Lung (tissue), 12 donors: ENCODE measurements around the gene RIMKLB. TPM values are rescaled to one million over a fixed set of nuclear protein-coding genes. Genes with fewer than 3 reads are reported as not detected.

Source experiments
- ATAC-seq: fragments of 200-7000 bp; cut with Tn5 transposase; one replicate; pipeline ENCODE4 v1.9.1; 2020; ENCODE audit warnings: moderate number of reproducible peaks; ENCODE audit not compliant: insufficient read depth, low FRiP score
- DNase-seq, 3 donors: peaks; one replicate each; pipeline ENCODE4 v3.0.0-alpha.2; 2013 to 2017
- H3K27ac ChIP-seq, 2 donors: one replicate each; pipeline ENCODE4 v1.5.1; 2013; ENCODE audit warnings: mild to moderate bottlenecking in 2 of 2, moderate library complexity in 2 of 2, control low read depth in 1 of 2, inconsistent platforms in 1 of 2, low read depth in 1 of 2, low read length in 1 of 2
- H3K27me3 ChIP-seq, 3 donors: one replicate each; pipeline ENCODE4 v1.5.1; 2013; ENCODE audit warnings: low read length in 2 of 3; ENCODE audit not compliant: control insufficient read depth in 3 of 3, insufficient read depth in 3 of 3
- H3K36me3 ChIP-seq, 4 donors: one replicate each; pipeline ENCODE4 v1.5.1; 2013; ENCODE audit warnings: low read length in 4 of 4, mild to moderate bottlenecking in 1 of 4, moderate library complexity in 1 of 4; ENCODE audit not compliant: control insufficient read depth in 4 of 4, insufficient read depth in 4 of 4
- H3K4me1 ChIP-seq, 5 donors: one replicate each; pipeline ENCODE4 v1.5.1; 2013; ENCODE audit warnings: low read length in 5 of 5, mild to moderate bottlenecking in 2 of 5, moderate library complexity in 1 of 5; ENCODE audit not compliant: control insufficient read depth in 5 of 5, insufficient read depth in 5 of 5
- H3K4me3 ChIP-seq: one replicate; pipeline ENCODE4 v1.5.1; 2013; ENCODE audit warnings: mild to moderate bottlenecking, control low read depth, moderate library complexity
- H3K9ac ChIP-seq, 2 donors: one replicate each; pipeline ENCODE4 v1.5.1; 2013; ENCODE audit warnings: low read length in 2 of 2, control low read depth in 1 of 2; ENCODE audit not compliant: insufficient read depth in 1 of 2
- H3K9me3 ChIP-seq, 4 donors: one replicate each; pipeline ENCODE4 v1.5.1; 2013; ENCODE audit warnings: low read length in 3 of 4, mild to moderate bottlenecking in 1 of 4, moderate library complexity in 1 of 4; ENCODE audit not compliant: control insufficient read depth in 4 of 4, insufficient read depth in 3 of 4
- CTCF ChIP-seq: IDR thresholded peaks from 2 replicates; pipeline ENCODE4 v1.5.1; 2012; ENCODE audit warnings: mild to moderate bottlenecking; ENCODE audit errors: control extremely low read depth, extremely low read depth
- WGBS, 2 donors: extraction: QIAGEN DNeasy Blood & Tissue Kit; methylation state at CpG; one replicate each; pipeline ENCODE4 v1.1.7; 2013; 5-methylcytosine and 5-hydroxymethylcytosine counted together
- polyA plus RNA-seq, 2 donors: library from polyadenylated mRNA; stranded (reverse); fragments of 200-250 nt; gene quantifications; one replicate each; pipeline ENCODE4 v1.2.1, GENCODE V29; 2013
- total RNA-seq, 2 donors: library from RNA; depleted of rRNA in 1 of 2; stranded (reverse); fragments of >200 nt in 1 of 2; gene quantifications; one replicate each; pipeline ENCODE4 v1.2.1, GENCODE V29; 2014 to 2021
- donor health status: control.
- donor health status: control.
- donor health status: Bipolar disorder and iron deficiency.
- donor health status: healthy.
- donor health status: DM: yes; HTN: yes; CAD: no.

Gene RIMKLB
- total and polyA plus RNA-seq, 4 donors = 19.9 to 95.1 (median 35.7) TPM

- no peak overlapping the region for H3K4me3 ChIP-seq
- ATAC-seq (no peak), DNase-seq (no peak)
- TF ChIP-seq CTCF = no peak
- H3K27me3 ChIP-seq = no peaks in the 10 kb centered on the region
- no peaks in the 10 kb centered on the region for H3K36me3 ChIP-seq
- H3K9me3 ChIP-seq = no peaks in the 10 kb centered on the region
- no peak overlapping the region for H3K9ac ChIP-seq
- no peaks in the 10 kb centered on the region for H3K4me1 ChIP-seq
- WGBS, 2 donors = 88 to 91% methylated on average over 9 of the region's 9 CpGs
- no peak overlapping the region for H3K27ac ChIP-seq
These were observed 133.3 kb downstream of the RIMKLB start for GRCh38 chr12:8831116-8831515.

GRCh38 chr12:8832500-8832899 lies 134.7 kb downstream of the RIMKLB start:
- WGBS, 2 donors = 86% methylated on average over 6 of the region's 6 CpGs
- no peak for DNase-seq
- ATAC-seq = no peak
- Histone ChIP-seq H3K27ac (no peak overlapping the region), H3K4me1 (no peaks in the 10 kb centered on the region), H3K9ac (no peak overlapping the region), H3K36me3 (no peaks in the 10 kb centered on the region), H3K4me3 (no peak overlapping the region), H3K27me3 (no peaks in the 10 kb centered on the region), H3K9me3 (no peaks in the 10 kb centered on the region)
- TF ChIP-seq CTCF = no peak

Other genes starting within 250 kb of the RIMKLB start
- gene CLEC6A, start 242.0 kb upstream of the RIMKLB start, total RNA-seq = 1 to 10 TPM in 1 of 2 donors, under 1 TPM in 1; 0.31 to 1.1 TPM
- 1 to 10 TPM in 1 of 2 donors, under 1 TPM in 1; 0.20 to 2.0 TPM for gene CLEC6A, start 242.0 kb upstream of the RIMKLB start, polyA plus RNA-seq
- gene CLEC4D, start 184.5 kb upstream of the RIMKLB start, total RNA-seq = 1 to 10 TPM; 1.6 to 4.5 TPM
- gene CLEC4D, start 184.5 kb upstream of the RIMKLB start, polyA plus RNA-seq = 10 to 100 TPM in 1 of 2 donors, under 1 TPM in 1; 0.61 to 39.2 TPM
- gene CLEC4E, start 157.1 kb upstream of the RIMKLB start, total RNA-seq = 10 to 100 TPM in 1 of 2 donors, 1 to 10 TPM in 1; 5.5 to 15.3 TPM
- gene CLEC4E, start 157.1 kb upstream of the RIMKLB start, polyA plus RNA-seq = 100 to 1,000 TPM in 1 of 2 donors, 10 to 100 TPM in 1; 24.1 to 112 TPM
- under 1 TPM; 0.46 to 0.58 TPM for gene AICDA, start 85.1 kb upstream of the RIMKLB start, total RNA-seq
- under 1 TPM; 0.10 to 0.14 TPM for gene AICDA, start 85.1 kb upstream of the RIMKLB start, polyA plus RNA-seq
- 10 to 100 TPM in 1 of 2 donors, 1 to 10 TPM in 1; 4.4 to 10.0 TPM for gene MFAP5, start 35.2 kb upstream of the RIMKLB start, total RNA-seq
- 1 to 10 TPM; 1.6 to 2.6 TPM for gene MFAP5, start 35.2 kb upstream of the RIMKLB start, polyA plus RNA-seq
- gene A2ML1, start 124.6 kb downstream of the RIMKLB start, total RNA-seq = 1 to 10 TPM in 1 of 2 donors, not detected in 1; 1.1 TPM
- gene A2ML1, start 124.6 kb downstream of the RIMKLB start, polyA plus RNA-seq = under 1 TPM; 0.04 to 0.06 TPM
- 10 to 100 TPM; 34.7 to 63.5 TPM for gene PHC1, start 216.5 kb downstream of the RIMKLB start, total RNA-seq
- 10 to 100 TPM; 17.4 to 24.1 TPM for gene PHC1, start 216.5 kb downstream of the RIMKLB start, polyA plus RNA-seq